ENCODE measurements around the gene MYH11. TPM values are rescaled to one million over a fixed set of nuclear protein-coding genes. Genes with fewer than 3 reads are reported as not detected.

The MYH11 gene
- total RNA-seq, 2 experiments from 2014 or later, result not detected

DNA sequence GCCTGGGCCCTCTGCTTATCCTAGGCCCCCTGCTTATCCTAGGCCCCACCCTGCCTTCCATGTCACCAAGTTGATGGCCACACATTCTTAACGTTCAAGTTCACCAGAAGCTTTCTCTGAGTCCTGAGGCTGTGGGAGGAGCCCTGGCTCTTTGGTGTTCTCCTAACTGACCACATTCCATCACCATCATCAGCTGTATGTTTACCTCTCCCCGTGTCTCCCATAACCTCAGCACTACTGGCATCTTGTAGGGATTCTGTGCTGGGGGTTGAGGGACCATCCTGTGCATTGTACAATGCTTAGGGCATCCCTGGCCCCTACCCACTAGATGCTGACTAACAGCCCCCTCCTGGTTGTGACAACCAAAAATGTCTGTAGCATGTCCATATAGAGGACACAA lies 107.5 kb downstream of the MYH11 start:
- H3K27ac Mint-ChIP-seq, result no peak overlapping the region
- no peaks in the 10 kb centered on the region for H3K9me3 Mint-ChIP-seq
- ATAC-seq (ENCODE audit: low read depth) (no peak), DNase-seq (no peak)
- no peaks in the 10 kb centered on the region for H3K36me3 Mint-ChIP-seq
- H3K27me3 Mint-ChIP-seq, result no peaks in the 10 kb centered on the region
- POLR2A ChIA-PET, result no interaction called here
- H3K4me1 Mint-ChIP-seq, result no peaks in the 10 kb centered on the region
- H3K4me3 Mint-ChIP-seq, result no peak overlapping the region

- no peak for DNase-seq
- POLR2A ChIA-PET, result no interaction called here
- H3K4me1 Mint-ChIP-seq, result no peaks in the 10 kb centered on the region
- H3K27me3 Mint-ChIP-seq, result no peaks in the 10 kb centered on the region
- no peak overlapping the region for H3K4me3 Mint-ChIP-seq
- no peaks in the 10 kb centered on the region for H3K9me3 Mint-ChIP-seq
- no peak for ATAC-seq (ENCODE audit: low read depth)
- H3K27ac Mint-ChIP-seq, result no peak overlapping the region
- H3K36me3 Mint-ChIP-seq, result no peaks in the 10 kb centered on the region
Measured at GRCh38 chr16:15748654-15749053, 108.2 kb downstream of the MYH11 start.

DNA sequence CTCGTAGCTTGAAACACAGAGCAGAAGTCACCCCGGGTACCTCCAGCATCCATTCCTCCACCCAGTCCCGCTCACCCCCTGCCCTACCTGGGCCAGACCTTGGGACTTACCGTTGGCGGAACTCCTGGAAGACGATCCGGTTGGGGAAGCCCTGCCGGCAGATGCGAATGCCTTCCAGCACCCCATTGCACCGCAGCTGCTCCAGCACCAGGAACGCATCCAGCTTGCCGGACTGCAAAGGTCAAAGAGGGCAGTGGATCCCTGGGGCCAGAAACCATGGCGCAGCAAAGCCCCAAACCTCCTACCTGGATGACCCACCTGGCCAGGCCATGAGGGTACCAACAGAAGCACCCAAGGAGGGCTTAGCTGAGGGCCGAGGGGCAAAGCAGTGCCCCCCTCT lies 108.9 kb downstream of the MYH11 start:
- POLR2A ChIA-PET, result no interaction called here
- Mint-ChIP-seq H3K9me3 (no peaks in the 10 kb centered on the region), H3K27ac (no peak overlapping the region), H3K4me3 (no peak overlapping the region), H3K27me3 (no peaks in the 10 kb centered on the region), H3K4me1 (no peaks in the 10 kb centered on the region), H3K36me3 (no peaks in the 10 kb centered on the region)
- ATAC-seq (ENCODE audit: low read depth), result no peak
- DNase-seq, result no peak

- Mint-ChIP-seq H3K27me3 (no peaks in the 10 kb centered on the region), H3K9me3 (no peaks in the 10 kb centered on the region), H3K4me1 (no peaks in the 10 kb centered on the region), H3K27ac (no peak overlapping the region), H3K36me3 (no peaks in the 10 kb centered on the region), H3K4me3 (no peak overlapping the region)
- ATAC-seq (ENCODE audit: low read depth), result no peak
- POLR2A ChIA-PET, result no interaction called here
- no peak for DNase-seq
Measured at GRCh38 chr16:15746332-15746731, 110.5 kb downstream of the MYH11 start.

DNA sequence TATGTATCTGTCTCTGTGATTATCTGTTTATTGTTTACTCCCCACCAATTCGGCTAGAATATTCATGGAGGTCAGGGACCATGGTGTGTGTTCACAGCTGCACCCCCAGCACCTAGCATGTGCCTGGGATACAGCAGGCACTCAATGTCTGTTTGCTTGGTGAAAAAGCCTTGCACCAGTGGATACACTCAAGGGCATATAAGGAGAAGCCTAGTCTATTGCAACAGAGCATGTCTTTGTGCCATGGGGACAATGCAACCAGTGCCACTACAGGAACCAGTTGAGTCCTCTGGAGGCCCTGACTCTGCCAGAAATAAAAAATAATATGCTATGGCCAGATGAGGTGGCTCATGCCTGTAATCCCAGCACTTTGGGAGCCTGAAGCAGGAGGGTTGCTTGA lies 113.2 kb downstream of the MYH11 start:
- Mint-ChIP-seq H3K27me3 (no peaks in the 10 kb centered on the region), H3K4me3 (no peak overlapping the region), H3K9me3 (no peaks in the 10 kb centered on the region), H3K27ac (no peak overlapping the region), H3K4me1 (no peaks in the 10 kb centered on the region), H3K36me3 (peaks cover 1% of the 10 kb centered on the region)
- no peak for ATAC-seq (ENCODE audit: low read depth)
- no peak for DNase-seq
- POLR2A ChIA-PET, result no interaction called here

DNA sequence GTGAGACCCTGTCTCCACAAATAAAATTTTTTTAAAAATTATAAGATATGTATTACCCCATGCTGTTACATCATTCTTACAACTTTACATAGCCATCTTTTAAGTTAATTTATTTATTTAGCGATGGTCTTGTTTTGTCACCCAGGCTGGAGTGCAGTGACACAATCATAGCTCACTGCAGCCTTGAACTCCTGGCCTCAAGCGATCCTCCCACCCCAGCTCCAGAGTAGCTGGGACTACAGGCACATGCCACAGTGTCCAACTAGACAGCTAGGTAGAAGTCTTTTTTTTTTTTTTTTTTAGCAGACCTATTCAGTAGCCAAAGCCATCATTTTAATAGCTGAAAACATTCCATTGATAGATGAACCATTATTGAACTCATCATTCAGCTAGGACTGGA lies 114.1 kb downstream of the MYH11 start:
- no peaks in the 10 kb centered on the region for H3K4me1 Mint-ChIP-seq
- H3K4me3 Mint-ChIP-seq, result no peak overlapping the region
- ATAC-seq (ENCODE audit: low read depth), result no peak
- H3K9me3 Mint-ChIP-seq, result no peaks in the 10 kb centered on the region
- peaks cover 1% of the 10 kb centered on the region for H3K36me3 Mint-ChIP-seq
- no peak overlapping the region for H3K27ac Mint-ChIP-seq
- DNase-seq, result no peak
- POLR2A ChIA-PET, result no interaction called here
- no peaks in the 10 kb centered on the region for H3K27me3 Mint-ChIP-seq

GRCh38 chr16:15741207-15741871 lies 115.5 kb downstream of the MYH11 start:
- no peaks in the 10 kb centered on the region for H3K9me3 Mint-ChIP-seq
- peaks cover 3% of the 10 kb centered on the region for H3K36me3 Mint-ChIP-seq
- H3K27ac Mint-ChIP-seq, result no peak overlapping the region
- POLR2A ChIA-PET, result no interaction called here
- ATAC-seq (ENCODE audit: low read depth) (no peak), DNase-seq (no peak)
- H3K27me3 Mint-ChIP-seq, result no peaks in the 10 kb centered on the region
- H3K4me1 Mint-ChIP-seq, result peaks cover 2% of the 10 kb centered on the region
- H3K4me3 Mint-ChIP-seq, result no peak overlapping the region

GRCh38 chr16:15739950-15740349 lies 116.9 kb downstream of the MYH11 start:
- no peak overlapping the region for H3K4me3 Mint-ChIP-seq
- H3K9me3 Mint-ChIP-seq, result no peaks in the 10 kb centered on the region
- H3K4me1 Mint-ChIP-seq, result peaks cover 2% of the 10 kb centered on the region
- H3K36me3 Mint-ChIP-seq, result peaks cover 3% of the 10 kb centered on the region
- DNase-seq (no peak), ATAC-seq (ENCODE audit: low read depth) (no peak)
- POLR2A ChIA-PET, result no interaction called here
- no peak overlapping the region for H3K27ac Mint-ChIP-seq
- H3K27me3 Mint-ChIP-seq, result no peaks in the 10 kb centered on the region

GRCh38 chr16:15739464-15739863 lies 117.4 kb downstream of the MYH11 start:
- DNase-seq (no peak), ATAC-seq (ENCODE audit: low read depth) (no peak)
- Mint-ChIP-seq H3K4me3 (no peak overlapping the region), H3K36me3 (peaks cover 6% of the 10 kb centered on the region), H3K27me3 (no peaks in the 10 kb centered on the region), H3K9me3 (no peaks in the 10 kb centered on the region), H3K4me1 (peaks cover 2% of the 10 kb centered on the region), H3K27ac (no peak overlapping the region)
- POLR2A ChIA-PET, result no interaction called here

GRCh38 chr16:15737140-15737644 lies 119.6 kb downstream of the MYH11 start:
- H3K4me1 Mint-ChIP-seq, result peaks cover 2% of the 10 kb centered on the region
- no peak for ATAC-seq (ENCODE audit: low read depth)
- DNase-seq, result no peak
- no peaks in the 10 kb centered on the region for H3K9me3 Mint-ChIP-seq
- H3K4me3 Mint-ChIP-seq, result no peak overlapping the region
- peaks cover 6% of the 10 kb centered on the region for H3K36me3 Mint-ChIP-seq
- no peak overlapping the region for H3K27ac Mint-ChIP-seq
- H3K27me3 Mint-ChIP-seq, result no peaks in the 10 kb centered on the region
- POLR2A ChIA-PET, result no interaction called here

DNA sequence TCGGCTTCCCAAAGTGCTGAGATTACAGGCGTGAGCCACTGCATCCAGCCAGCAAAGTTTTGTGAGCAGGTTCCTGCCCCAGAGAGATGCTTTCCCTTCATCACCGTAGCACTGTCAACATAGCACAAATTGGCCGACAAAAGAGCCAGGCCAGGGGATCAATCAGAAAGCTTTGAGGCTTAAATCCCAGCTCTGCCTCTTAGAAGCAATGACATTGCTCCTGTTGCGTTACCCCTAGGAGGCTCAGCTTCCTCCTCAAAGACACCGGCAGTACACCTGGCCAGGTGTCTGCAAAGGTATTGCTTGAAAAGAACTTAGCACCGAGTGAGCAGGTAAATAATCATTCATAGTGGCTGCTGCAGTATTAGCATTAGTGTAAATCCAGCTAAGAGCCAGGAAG lies 120.3 kb downstream of the MYH11 start:
- no peak overlapping the region for H3K4me3 Mint-ChIP-seq
- H3K36me3 Mint-ChIP-seq, result peaks cover 6% of the 10 kb centered on the region
- DNase-seq (no peak), ATAC-seq (ENCODE audit: low read depth) (no peak)
- no peaks in the 10 kb centered on the region for H3K9me3 Mint-ChIP-seq
- H3K27me3 Mint-ChIP-seq, result no peaks in the 10 kb centered on the region
- H3K27ac Mint-ChIP-seq, result no peak overlapping the region
- POLR2A ChIA-PET, result no interaction called here
- H3K4me1 Mint-ChIP-seq, result peaks cover 2% of the 10 kb centered on the region

GRCh38 chr16:15735610-15736009 lies 121.2 kb downstream of the MYH11 start:
- no peak overlapping the region for H3K27ac Mint-ChIP-seq
- H3K36me3 Mint-ChIP-seq, result peaks cover 6% of the 10 kb centered on the region
- DNase-seq, result no peak
- no peaks in the 10 kb centered on the region for H3K27me3 Mint-ChIP-seq
- no peaks in the 10 kb centered on the region for H3K9me3 Mint-ChIP-seq
- H3K4me1 Mint-ChIP-seq, result peaks cover 2% of the 10 kb centered on the region
- no peak for ATAC-seq (ENCODE audit: low read depth)
- POLR2A ChIA-PET, result no interaction called here
- H3K4me3 Mint-ChIP-seq, result no peak overlapping the region

GRCh38 chr16:15732416-15732815 lies 124.4 kb downstream of the MYH11 start:
- Mint-ChIP-seq H3K27me3 (no peaks in the 10 kb centered on the region), H3K36me3 (peaks cover 8% of the 10 kb centered on the region), H3K4me3 (no peak overlapping the region), H3K27ac (no peak overlapping the region), H3K4me1 (peaks cover 2% of the 10 kb centered on the region), H3K9me3 (no peaks in the 10 kb centered on the region)
- DNase-seq, result no peak
- POLR2A ChIA-PET, result interaction anchor here (0.7 kb wide), 1 partner anchor 22 kb away, joined by 3 read pairs; no protein-coding TSS in a partner anchor
- ATAC-seq (ENCODE audit: low read depth), result no peak

DNA sequence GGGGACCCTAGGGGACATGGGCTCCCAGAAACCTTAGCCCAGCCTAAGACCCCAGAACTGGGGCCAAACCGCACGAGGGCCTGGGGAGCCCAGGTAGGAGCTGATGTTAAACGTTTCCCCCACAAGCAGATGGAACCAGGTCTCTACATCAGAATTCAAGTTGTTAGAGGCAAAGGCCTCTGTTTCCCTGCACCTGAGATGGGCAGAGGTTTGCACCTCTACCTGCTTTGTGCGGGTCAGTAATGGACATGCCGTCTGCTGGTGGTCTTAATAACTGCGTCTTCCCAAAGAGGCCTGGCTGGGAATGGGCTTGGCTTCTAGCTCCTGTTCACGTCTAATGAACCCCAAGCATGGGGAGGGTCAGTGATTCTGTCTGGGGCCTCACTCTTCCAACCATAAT lies 127.7 kb downstream of the MYH11 start:
- Mint-ChIP-seq H3K4me1 (no peaks in the 10 kb centered on the region), H3K9me3 (no peaks in the 10 kb centered on the region), H3K36me3 (peaks cover 17% of the 10 kb centered on the region), H3K4me3 (no peak overlapping the region), H3K27me3 (no peaks in the 10 kb centered on the region), H3K27ac (no peak overlapping the region)
- ATAC-seq (ENCODE audit: low read depth), result no peak
- no peak for DNase-seq
- POLR2A ChIA-PET, result interaction anchor here (0.6 kb wide), 1 partner anchor 666 kb away, joined by 4 read pairs; no protein-coding TSS in a partner anchor

Data from activated naive CD8-positive, alpha-beta T cell treated with anti-CD3 and anti-CD28 coated beads, Interleukin-2, amount 10 ng/mL, durations not matched to agents 7 days and 5 days (primary cell).